Activated naive CD8-positive, alpha-beta T cell treated with anti-CD3 and anti-CD28 coated beads, Interleukin-2, amount 10 ng/mL, durations not matched to agents 7 days and 5 days (primary cell): ENCODE results near the gene CHCHD3. TPM values are rescaled to one million over a fixed set of nuclear protein-coding genes. Genes with fewer than 3 reads are reported as not detected.

ENCODE experiments used
- ATAC-seq: fragments of 150-1000 bp; cut with Tn5 transposase; one replicate; pipeline ENCODE4 v1.10.0; 2021; ENCODE audit warnings: low read depth, moderate library complexity
- POLR2A ChIA-PET: fragments of 350-600 bp; sonication (Branson Sonifier 250); formaldehyde crosslinking; loops from one replicate; lab custom pipeline; 2021; ENCODE audit warnings: antibody characterized with exemption; lab: Charles Lee
- DNase-seq: peaks from one replicate; pipeline ENCODE4 v3.0.0; 2021
- H3K27ac Mint-ChIP-seq: one replicate; pipeline ENCODE4 v1.8.0; 2022; ENCODE audit warnings: mild to moderate bottlenecking, mixed read lengths
- H3K27me3 Mint-ChIP-seq: one replicate; pipeline ENCODE4 v1.8.0; 2022; ENCODE audit warnings: mild to moderate bottlenecking, moderate library complexity, mixed read lengths
- H3K36me3 Mint-ChIP-seq: one replicate; pipeline ENCODE4 v1.8.0; 2021; ENCODE audit warnings: mild to moderate bottlenecking, mixed read lengths
- H3K4me1 Mint-ChIP-seq: one replicate; pipeline ENCODE4 v1.8.0; 2021; ENCODE audit warnings: mixed read lengths
- H3K4me3 Mint-ChIP-seq: one replicate; pipeline ENCODE4 v1.8.0; 2022; ENCODE audit warnings: mild to moderate bottlenecking, moderate library complexity, mixed read lengths
- H3K9me3 Mint-ChIP-seq: one replicate; pipeline ENCODE4 v1.8.0; 2021; ENCODE audit warnings: mixed read lengths
- total RNA-seq, 2 experiments: library from RNA; stranded (reverse); gene quantifications; one replicate each; pipeline ENCODE4 v1.2.3, GENCODE V29; 2021

CHCHD3 gene
- total RNA-seq, 2 experiments from 2014 or later, result 40.4 to 44.5 TPM

DNA sequence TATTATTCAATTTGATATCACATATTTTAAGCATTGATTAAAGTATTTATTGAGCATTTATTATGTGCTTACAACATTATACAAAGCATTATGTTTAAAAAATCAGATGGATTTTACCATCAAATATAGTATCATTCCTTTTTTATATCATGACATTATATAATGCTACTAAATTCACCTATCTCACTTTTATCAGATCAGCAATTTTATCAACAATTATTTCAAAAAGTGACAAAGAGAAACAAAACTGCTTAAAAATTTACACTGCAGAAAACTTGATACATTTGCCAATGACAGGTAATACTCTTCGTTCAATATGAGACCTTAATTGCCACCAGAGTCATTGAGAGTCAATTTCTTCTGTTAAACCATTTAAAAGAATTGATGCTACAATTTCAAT, 82.0 kb downstream of the CHCHD3 start:
- ATAC-seq, result no peak
- Mint-ChIP-seq H3K9me3 (peaks cover 6% of the 10 kb centered on the region), H3K27me3 (no peaks in the 10 kb centered on the region), H3K36me3 (peaks cover 17% of the 10 kb centered on the region), H3K4me1 (peaks cover 2% of the 10 kb centered on the region), H3K27ac (no peak overlapping the region), H3K4me3 (no peak overlapping the region)
- no peak for DNase-seq
- POLR2A ChIA-PET, result no interaction called here

DNA sequence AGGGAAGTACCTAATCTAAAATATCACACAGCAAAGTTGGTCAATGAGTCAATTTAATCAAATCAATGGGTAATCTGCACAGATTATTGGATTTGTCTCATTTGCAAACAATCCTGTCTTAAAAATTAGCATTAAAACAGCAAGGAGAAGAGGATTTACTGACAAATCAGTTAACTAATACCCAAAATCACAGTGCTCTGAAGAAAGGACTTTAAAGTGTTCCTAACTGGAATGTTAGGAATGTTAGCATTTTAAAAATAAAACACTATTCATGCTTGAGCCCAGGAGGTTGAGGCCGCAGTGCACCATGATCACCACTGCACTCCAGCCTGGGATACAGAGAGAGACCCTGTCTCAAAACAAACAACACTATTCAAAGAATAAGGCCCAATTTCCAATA, 83.1 kb downstream of the CHCHD3 start:
- POLR2A ChIA-PET, result no interaction called here
- Mint-ChIP-seq H3K27ac (no peak overlapping the region), H3K4me1 (peaks cover 2% of the 10 kb centered on the region), H3K9me3 (peaks cover 4% of the 10 kb centered on the region), H3K4me3 (no peak overlapping the region), H3K36me3 (peaks cover 14% of the 10 kb centered on the region), H3K27me3 (no peaks in the 10 kb centered on the region)
- no peak for ATAC-seq
- DNase-seq, result no peak

- Mint-ChIP-seq H3K4me3 (no peak overlapping the region), H3K4me1 (peaks cover 2% of the 10 kb centered on the region), H3K9me3 (peaks cover 4% of the 10 kb centered on the region), H3K36me3 (peaks cover 8% of the 10 kb centered on the region), H3K27ac (no peak overlapping the region), H3K27me3 (no peaks in the 10 kb centered on the region)
- no peak for ATAC-seq
- no peak for DNase-seq
- POLR2A ChIA-PET, result no interaction called here
Measured at GRCh38 chr7:132997505-132997904, 84.4 kb downstream of the CHCHD3 start.

GRCh38 chr7:132996581-132997242, 85.2 kb downstream of the CHCHD3 start:
- H3K27ac Mint-ChIP-seq, result no peak overlapping the region
- H3K27me3 Mint-ChIP-seq, result no peaks in the 10 kb centered on the region
- ATAC-seq (no peak), DNase-seq (no peak)
- peaks cover 2% of the 10 kb centered on the region for H3K4me1 Mint-ChIP-seq
- no peak overlapping the region for H3K4me3 Mint-ChIP-seq
- H3K36me3 Mint-ChIP-seq, result peaks cover 8% of the 10 kb centered on the region
- POLR2A ChIA-PET, result no interaction called here
- H3K9me3 Mint-ChIP-seq, result peaks cover 4% of the 10 kb centered on the region

- H3K9me3 Mint-ChIP-seq, result peaks cover 8% of the 10 kb centered on the region
- no peak for ATAC-seq
Measured at GRCh38 chr7:132993377-132994013, 88.4 kb downstream of the CHCHD3 start.

GRCh38 chr7:132991615-132992587, 90.0 kb downstream of the CHCHD3 start:
- H3K4me3 Mint-ChIP-seq, result no peak overlapping the region
- DNase-seq (no peak), ATAC-seq (no peak)
- POLR2A ChIA-PET, result no interaction called here
- no peaks in the 10 kb centered on the region for H3K27me3 Mint-ChIP-seq
- H3K9me3 Mint-ChIP-seq, result peaks cover 12% of the 10 kb centered on the region
- H3K4me1 Mint-ChIP-seq, result peaks cover 2% of the 10 kb centered on the region
- peaks cover 16% of the 10 kb centered on the region for H3K36me3 Mint-ChIP-seq
- H3K27ac Mint-ChIP-seq, result no peak overlapping the region

More at GRCh38 chr7:132993377-132994013, 88.4 kb downstream of the CHCHD3 start:
- H3K4me3 Mint-ChIP-seq, result no peak overlapping the region
- no peak for DNase-seq
- no peak overlapping the region for H3K27ac Mint-ChIP-seq
- H3K4me1 Mint-ChIP-seq, result peaks cover 2% of the 10 kb centered on the region
- H3K36me3 Mint-ChIP-seq, result peaks cover 10% of the 10 kb centered on the region
- POLR2A ChIA-PET, result no interaction called here
- no peaks in the 10 kb centered on the region for H3K27me3 Mint-ChIP-seq

GRCh38 chr7:132988117-132988516, 93.8 kb downstream of the CHCHD3 start:
- Mint-ChIP-seq H3K27me3 (no peaks in the 10 kb centered on the region), H3K27ac (no peak overlapping the region)
- POLR2A ChIA-PET, result no interaction called here

DNA sequence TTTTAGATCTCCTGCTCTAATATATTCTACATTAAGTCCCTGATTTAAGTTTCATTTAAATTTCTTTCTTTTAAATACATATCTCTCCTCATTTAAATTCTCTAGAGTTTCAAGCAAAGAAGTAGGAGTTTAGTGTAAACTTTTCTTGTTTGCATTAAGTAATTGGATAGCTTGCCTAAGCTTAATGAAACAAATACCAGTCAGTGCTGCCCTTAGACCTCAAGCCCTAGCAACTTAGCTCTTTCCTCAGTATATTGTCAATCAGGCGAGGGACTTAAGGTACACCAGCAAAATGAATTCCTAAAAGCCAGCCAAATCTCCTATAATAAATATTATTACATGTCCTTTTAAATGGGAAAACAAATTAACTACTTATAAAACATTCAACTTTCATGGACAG, 101.5 kb downstream of the CHCHD3 start:
- H3K4me3 Mint-ChIP-seq, result no peak overlapping the region
- peaks cover 3% of the 10 kb centered on the region for H3K4me1 Mint-ChIP-seq
- peaks cover 5% of the 10 kb centered on the region for H3K36me3 Mint-ChIP-seq
- no peaks in the 10 kb centered on the region for H3K9me3 Mint-ChIP-seq
- no peaks in the 10 kb centered on the region for H3K27me3 Mint-ChIP-seq
- POLR2A ChIA-PET, result no interaction called here
- DNase-seq (no peak), ATAC-seq (no peak)
- no peak overlapping the region for H3K27ac Mint-ChIP-seq

More at GRCh38 chr7:132988117-132988516, 93.8 kb downstream of the CHCHD3 start:
- peaks cover 19% of the 10 kb centered on the region for H3K36me3 Mint-ChIP-seq
- H3K9me3 Mint-ChIP-seq, result peaks cover 13% of the 10 kb centered on the region
- DNase-seq, result no peak
- no peak for ATAC-seq
- H3K4me3 Mint-ChIP-seq, result no peak overlapping the region
- H3K4me1 Mint-ChIP-seq, result no peaks in the 10 kb centered on the region

DNA sequence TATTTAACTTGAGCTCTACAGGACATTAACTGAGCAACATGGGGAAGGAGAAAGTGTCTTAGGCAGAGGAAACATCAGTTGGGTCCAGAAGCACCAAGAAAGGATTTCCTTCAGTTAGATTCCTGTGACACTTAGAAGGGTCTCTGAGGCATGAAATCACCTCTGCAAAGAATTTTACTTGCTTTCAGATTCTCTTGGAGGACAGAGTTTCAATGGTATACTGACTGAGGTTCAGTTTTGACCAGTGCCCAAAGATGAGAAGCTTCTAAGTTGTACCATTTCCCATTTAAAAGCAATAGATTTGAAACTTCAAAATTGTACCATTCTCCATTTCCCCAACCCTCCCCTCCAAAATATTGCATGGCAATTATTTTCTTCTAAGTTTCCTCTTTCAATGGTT, 102.4 kb downstream of the CHCHD3 start:
- Mint-ChIP-seq H3K36me3 (peaks cover 10% of the 10 kb centered on the region), H3K4me3 (no peak overlapping the region), H3K27me3 (no peaks in the 10 kb centered on the region), H3K4me1 (peaks cover 3% of the 10 kb centered on the region), H3K9me3 (no peaks in the 10 kb centered on the region), H3K27ac (no peak overlapping the region)
- ATAC-seq (no peak), DNase-seq (no peak)
- POLR2A ChIA-PET, result no interaction called here

GRCh38 chr7:132977234-132977633, 104.7 kb downstream of the CHCHD3 start:
- POLR2A ChIA-PET, result no interaction called here
- H3K36me3 Mint-ChIP-seq, result peaks cover 23% of the 10 kb centered on the region
- no peaks in the 10 kb centered on the region for H3K9me3 Mint-ChIP-seq
- H3K27me3 Mint-ChIP-seq, result no peaks in the 10 kb centered on the region
- DNase-seq (no peak), ATAC-seq (no peak)
- H3K4me1 Mint-ChIP-seq, result peaks cover 3% of the 10 kb centered on the region
- no peak overlapping the region for H3K27ac Mint-ChIP-seq
- H3K4me3 Mint-ChIP-seq, result no peak overlapping the region

- POLR2A ChIA-PET, result no interaction called here
- ATAC-seq (no peak), DNase-seq (no peak)
- H3K4me1 Mint-ChIP-seq, result peaks cover 3% of the 10 kb centered on the region
- no peaks in the 10 kb centered on the region for H3K9me3 Mint-ChIP-seq
- peaks cover 29% of the 10 kb centered on the region for H3K36me3 Mint-ChIP-seq
- no peak overlapping the region for H3K27ac Mint-ChIP-seq
- no peaks in the 10 kb centered on the region for H3K27me3 Mint-ChIP-seq
- no peak overlapping the region for H3K4me3 Mint-ChIP-seq
Measured at GRCh38 chr7:132972745-132973144, 109.1 kb downstream of the CHCHD3 start.

DNA sequence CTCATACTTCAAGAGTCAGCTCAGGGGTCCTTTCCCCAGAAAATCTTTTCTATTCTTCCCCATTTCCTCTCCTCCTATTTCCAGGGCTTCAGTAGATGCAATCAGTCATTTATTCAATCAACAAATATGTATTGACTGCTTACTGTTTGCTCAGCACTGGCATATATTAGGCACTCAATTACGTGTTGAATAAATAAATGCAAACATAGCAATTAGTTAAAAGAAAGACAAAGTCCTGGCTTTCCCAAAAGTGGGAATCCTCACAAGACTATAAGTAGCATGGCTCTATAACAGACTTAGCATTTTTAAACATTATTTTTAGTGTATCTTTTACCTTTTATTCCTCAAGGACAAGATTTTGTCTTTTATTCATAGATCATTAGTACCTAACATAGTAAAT, 111.6 kb downstream of the CHCHD3 start:
- ATAC-seq (no peak), DNase-seq (no peak)
- Mint-ChIP-seq H3K9me3 (no peaks in the 10 kb centered on the region), H3K36me3 (peaks cover 26% of the 10 kb centered on the region), H3K27ac (no peak overlapping the region), H3K4me1 (no peaks in the 10 kb centered on the region), H3K27me3 (no peaks in the 10 kb centered on the region), H3K4me3 (no peak overlapping the region)
- POLR2A ChIA-PET, result no interaction called here

- POLR2A ChIA-PET, result no interaction called here
- Mint-ChIP-seq H3K27me3 (no peaks in the 10 kb centered on the region), H3K36me3 (peaks cover 25% of the 10 kb centered on the region), H3K9me3 (no peaks in the 10 kb centered on the region), H3K4me1 (no peaks in the 10 kb centered on the region), H3K27ac (no peak overlapping the region), H3K4me3 (no peak overlapping the region)
- DNase-seq (no peak), ATAC-seq (no peak)
Measured at GRCh38 chr7:132969520-132969919, 112.4 kb downstream of the CHCHD3 start.
